Ammon's horn (tissue), 1 donor: ENCODE data around the gene TENM4.
"Not testable (repeated sequence)": the region's sequence is repeated elsewhere in the genome, so short reads cannot be mapped to it uniquely, and the experiment has no call there.

Source experiments
- DNase-seq: peaks from one replicate; pipeline ENCODE4 v3.0.0-alpha.2; 2016; ENCODE audit warnings: low spot score

Gene TENM4

GRCh38 chr11:79208126-79208525, 232.7 kb downstream of the TENM4 start:
- peak; percentile 16 for DNase-seq

DNA sequence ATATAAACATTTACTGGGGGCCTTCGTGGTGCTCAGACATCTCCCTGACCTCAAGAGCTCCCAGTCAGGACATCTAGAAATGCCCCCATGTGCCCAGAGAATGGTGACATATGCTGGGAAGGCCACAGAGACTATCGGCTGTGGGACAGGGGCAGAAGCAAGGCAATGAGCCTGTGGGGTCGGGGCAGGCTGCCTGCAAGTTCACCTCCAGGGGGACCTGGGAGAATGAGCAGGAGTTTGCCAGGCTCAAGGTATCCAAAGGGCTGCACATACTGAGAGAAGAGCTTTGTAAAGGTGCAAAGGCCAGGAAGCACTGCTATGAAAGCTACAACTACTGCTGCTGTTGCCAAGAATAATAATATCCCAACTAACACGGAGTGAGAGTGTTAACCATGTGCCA, 233.9 kb downstream of the TENM4 start:
- DNase-seq, result no peak

DNA sequence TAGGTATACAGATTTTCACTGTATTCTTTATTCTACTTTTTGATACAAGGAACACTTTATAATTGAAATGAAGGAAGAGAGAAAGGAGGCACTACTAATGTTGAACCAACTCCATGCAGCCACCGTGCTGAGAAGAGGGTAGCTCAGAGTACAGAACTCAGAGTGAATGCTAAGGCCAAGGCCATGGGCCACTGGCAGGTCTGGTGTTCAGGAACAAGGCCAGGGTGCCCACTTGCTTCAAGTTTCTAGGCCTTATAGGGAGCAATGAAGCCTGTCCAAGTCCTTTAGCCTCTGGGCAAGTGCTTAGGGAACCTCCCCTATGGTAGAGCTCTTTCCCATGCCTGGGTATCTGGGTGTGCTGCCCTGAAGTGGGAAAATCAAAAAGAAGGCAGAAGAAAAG, 235.0 kb downstream of the TENM4 start:
- no peak for DNase-seq

DNA sequence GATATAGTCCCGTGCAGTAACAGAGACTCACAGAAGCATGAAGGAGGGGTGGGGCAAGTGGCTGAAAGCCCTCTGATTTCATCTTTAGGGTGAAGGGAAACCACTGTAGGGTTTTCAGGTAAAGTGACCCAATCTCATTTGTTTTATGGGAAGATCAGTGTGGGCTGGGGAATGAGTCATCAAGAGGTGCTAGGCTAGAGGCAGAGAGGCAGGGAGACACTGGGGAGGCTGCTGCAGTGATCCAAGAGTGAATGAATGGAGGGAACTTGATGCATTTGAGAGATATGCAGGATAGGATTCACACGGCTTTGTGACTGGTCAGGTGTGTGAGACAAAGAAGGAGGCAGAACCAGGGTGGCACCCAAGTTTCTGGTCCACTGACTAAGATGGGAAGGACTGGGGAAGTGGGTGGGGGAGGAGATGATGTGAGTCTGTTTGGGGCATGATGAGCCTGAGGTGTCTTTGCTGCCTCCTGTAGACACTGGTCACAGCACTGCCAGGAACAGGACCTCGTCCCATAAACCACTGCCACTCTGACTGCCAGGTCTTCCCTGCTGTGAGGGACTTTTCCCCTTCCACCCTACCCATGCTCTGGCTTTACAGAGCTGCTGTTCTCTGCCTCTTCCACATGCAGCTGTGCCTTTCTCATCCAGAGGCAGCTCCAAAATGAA, 239.0 kb downstream of the TENM4 start:
- DNase-seq, result no peak

DNA sequence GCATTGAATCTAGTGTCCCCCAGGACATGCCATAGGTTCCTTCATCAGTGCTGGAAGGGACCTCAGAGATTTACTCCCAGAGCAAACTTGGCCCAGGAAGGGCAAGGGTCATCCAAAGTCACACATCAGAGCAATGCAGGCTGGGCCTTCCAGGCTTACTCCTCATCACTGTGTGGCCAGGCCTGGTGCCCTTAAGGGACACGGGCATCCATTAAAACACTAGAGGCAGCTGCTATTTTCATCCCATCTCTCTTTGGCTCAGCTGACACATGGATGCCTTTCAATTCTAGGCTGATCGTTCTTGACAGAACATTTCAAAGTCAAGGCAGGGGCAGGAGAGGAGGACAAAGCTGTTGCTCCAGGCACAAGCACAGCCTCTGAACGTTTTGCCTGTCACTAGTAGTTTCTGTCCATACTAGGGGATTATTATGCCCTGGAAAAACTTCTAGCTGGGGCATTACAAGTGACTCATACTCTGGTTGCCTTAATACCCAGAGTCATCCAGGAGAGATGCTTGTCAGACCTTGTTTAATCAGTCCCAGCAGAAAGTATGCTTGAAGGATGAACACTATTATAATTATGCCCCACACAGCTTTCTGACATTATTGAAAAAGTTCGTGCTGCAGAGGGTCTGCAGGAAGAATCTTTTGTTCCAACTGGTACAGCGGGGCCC, 240.3 kb downstream of the TENM4 start:
- DNase-seq, result no peak

DNA sequence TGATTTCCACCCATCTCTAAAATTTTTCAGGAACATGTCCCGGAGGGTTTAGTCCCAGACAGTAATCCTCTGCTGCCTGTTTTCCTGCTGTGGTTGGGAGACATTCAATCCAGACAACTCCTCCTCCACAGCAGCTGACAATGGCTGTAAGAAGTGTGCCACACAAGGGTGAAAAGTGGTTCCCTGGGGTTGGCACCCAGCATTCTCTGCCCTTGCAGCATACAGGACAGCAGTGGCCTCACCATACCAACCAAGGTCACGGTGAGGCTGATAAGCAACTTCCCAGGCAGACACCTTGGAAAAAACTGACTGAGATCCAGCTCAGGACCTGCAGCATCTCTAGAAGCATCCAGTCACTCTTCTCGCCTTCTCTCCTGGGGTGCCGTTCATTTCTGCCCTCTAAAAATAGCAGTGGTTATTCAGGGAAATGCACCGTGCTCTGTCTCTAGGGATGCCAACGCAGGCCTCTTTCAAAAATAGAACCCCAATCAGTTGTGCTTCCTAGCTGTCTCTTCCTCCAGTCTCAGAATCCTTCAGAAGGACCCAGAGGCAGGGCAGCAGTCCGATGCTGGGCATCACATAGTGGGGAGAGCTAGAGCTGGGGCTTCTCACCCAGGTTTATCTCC, 241.0 kb downstream of the TENM4 start:
- DNase-seq, result no peak

- no peak for DNase-seq
Observed at GRCh38 chr11:79198898-79199250, 242.0 kb downstream of the TENM4 start.

DNA sequence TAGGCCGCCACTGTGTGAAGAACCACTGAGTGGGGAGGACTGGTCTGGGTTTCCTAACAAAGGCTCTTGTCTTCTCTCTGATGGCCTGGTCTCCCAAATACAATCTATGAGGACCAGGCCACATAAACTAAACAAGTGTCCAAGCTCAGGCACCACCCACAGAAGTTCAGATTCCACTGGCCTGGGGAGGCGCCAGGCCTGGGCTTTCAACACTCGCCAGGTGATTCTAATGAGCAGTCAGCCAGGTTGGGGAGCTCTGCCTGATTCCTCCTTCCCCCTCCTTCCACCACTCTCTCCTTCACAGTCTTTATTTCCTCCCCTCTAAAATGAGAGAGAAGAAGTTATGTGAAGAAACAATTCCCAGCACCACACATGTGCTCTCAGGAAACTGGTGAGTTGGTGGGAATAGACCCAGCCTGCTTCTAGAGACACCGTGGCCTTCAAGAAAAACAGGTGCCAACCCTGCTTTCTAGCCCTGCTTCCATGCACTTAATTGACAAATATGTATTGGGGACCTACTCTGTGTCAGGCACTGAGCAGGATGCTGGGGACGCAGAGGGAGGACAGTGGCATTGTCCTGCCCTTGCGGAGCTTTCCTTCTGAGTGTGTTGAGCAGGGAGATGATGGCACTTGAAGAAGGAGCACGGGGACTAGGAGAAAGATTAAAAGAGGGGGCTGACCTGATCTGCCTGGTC, 242.5 kb downstream of the TENM4 start:
- DNase-seq, result no peak

- DNase-seq, result no peak
Observed at GRCh38 chr11:79196950-79197349, 243.9 kb downstream of the TENM4 start.

- DNase-seq, result no peak
Observed at GRCh38 chr11:79195209-79195608, 245.6 kb downstream of the TENM4 start.

- no peak for DNase-seq
Observed at GRCh38 chr11:79193663-79194310, 247.0 kb downstream of the TENM4 start.

DNA sequence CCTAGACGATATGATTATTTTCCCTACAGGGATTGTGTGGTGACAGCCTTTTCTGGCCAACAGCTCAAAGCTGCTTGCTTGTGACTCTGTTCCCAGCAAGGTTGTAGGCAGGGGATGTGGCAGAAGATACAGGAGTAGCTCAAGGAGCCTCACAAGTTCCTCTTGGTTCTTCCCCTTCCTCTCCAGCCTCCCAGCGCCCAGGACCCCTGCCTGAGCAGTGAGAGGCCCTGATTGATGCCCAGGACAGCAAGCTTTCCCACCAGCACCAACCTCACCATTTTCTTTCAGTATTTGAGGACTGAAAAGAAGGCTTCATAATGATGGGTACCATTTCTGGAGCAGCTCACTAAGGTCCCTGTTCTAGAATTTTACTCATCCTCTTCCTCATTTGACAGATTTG, 248.0 kb downstream of the TENM4 start:
- no peak for DNase-seq

GRCh38 chr11:79191716-79192115, 249.1 kb downstream of the TENM4 start:
- not testable (repeated sequence) for DNase-seq

GRCh38 chr11:79190553-79190952, 250.3 kb downstream of the TENM4 start:
- DNase-seq, result not testable (repeated sequence)

- no peak for DNase-seq
Observed at GRCh38 chr11:79189601-79190000, 251.2 kb downstream of the TENM4 start.

- no peak for DNase-seq
Observed at GRCh38 chr11:79189055-79189454, 251.8 kb downstream of the TENM4 start.

- no peak for DNase-seq
Observed at GRCh38 chr11:79186669-79187068, 254.2 kb downstream of the TENM4 start.

GRCh38 chr11:79185351-79185750, 255.5 kb downstream of the TENM4 start:
- peak; percentile 11 for DNase-seq

DNA sequence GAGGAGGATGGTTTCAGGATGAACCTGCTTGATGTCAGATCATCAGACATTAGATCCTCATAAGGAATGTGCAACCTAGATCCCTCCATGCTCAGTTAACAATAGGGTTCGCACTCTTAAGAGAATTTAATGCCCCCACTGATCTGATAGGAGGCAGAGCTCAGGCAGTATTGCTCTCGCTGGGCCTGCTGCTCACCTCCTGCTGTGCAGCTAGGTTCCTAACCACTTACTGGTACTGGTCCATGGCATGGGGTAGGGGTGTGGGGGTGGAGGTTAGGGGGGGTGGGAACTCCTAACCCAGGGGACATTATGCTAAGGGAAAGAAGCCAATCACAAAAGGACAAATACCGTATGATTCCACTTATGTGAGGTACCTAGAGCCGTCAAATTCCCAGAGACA, 256.5 kb downstream of the TENM4 start:
- DNase-seq, result no peak

DNA sequence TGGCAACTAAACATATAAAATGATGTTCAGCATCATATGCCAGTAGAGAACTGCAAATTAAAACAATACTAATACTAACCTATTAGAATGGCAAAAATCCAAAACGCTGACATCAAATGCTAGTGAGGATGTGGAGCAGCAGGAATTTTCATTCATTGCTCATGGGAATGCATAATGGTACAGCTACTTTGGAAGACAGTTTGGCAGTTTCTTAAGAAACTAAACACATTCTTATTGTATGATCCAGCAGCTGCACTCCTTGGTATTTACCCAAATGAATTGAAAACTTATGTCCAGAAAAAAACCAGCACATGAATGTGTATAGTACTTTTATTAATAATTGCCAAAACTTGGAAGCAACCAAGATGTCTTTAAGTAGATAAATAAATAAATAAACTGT, 258.0 kb downstream of the TENM4 start:
- DNase-seq, result no peak

GRCh38 chr11:79179087-79179486, 261.7 kb downstream of the TENM4 start:
- no peak for DNase-seq
